HG02840 (cell line): ENCODE data around the gene RAB11FIP3.
"Not testable (repeated sequence)": the region's sequence is repeated elsewhere in the genome, so short reads cannot be mapped to it uniquely, and the experiment has no call there.

Source experiments
- ATAC-seq: cut with Tn5 transposase; IDR thresholded peaks from one replicate; pipeline ENCODE4 v1.9.1; 2021; ENCODE audit warnings: mild to moderate bottlenecking, moderate library complexity, moderate number of reproducible peaks; ENCODE audit not compliant: unreplicated experiment, low FRiP score

RAB11FIP3 gene

GRCh38 chr16:425082-425718 lies at the start of gene RAB11FIP3:
RAB11FIP3 (plus strand) TSS chr16:425649; CDS start chr16:426007, 358 bp downstream.
- peak; percentile 82 for ATAC-seq

GRCh38 chr16:375927-376816 lies 49.3 kb upstream of the RAB11FIP3 start:
- no peak for ATAC-seq

- ATAC-seq: no peak
Observed at GRCh38 chr16:376817-377418, 48.5 kb upstream of the RAB11FIP3 start.

- ATAC-seq: no peak
Observed at GRCh38 chr16:377419-377951, 48.0 kb upstream of the RAB11FIP3 start.

GRCh38 chr16:378113-378820 lies 47.2 kb upstream of the RAB11FIP3 start:
- ATAC-seq: not testable (repeated sequence)

GRCh38 chr16:378821-379182 lies 46.6 kb upstream of the RAB11FIP3 start:
- ATAC-seq: no peak

GRCh38 chr16:379183-379960 lies 46.1 kb upstream of the RAB11FIP3 start:
- ATAC-seq: no peak

- no peak for ATAC-seq
Observed at GRCh38 chr16:379961-380761, 45.3 kb upstream of the RAB11FIP3 start.

- no peak for ATAC-seq
Observed at GRCh38 chr16:380762-381011, 44.8 kb upstream of the RAB11FIP3 start.

- peak; percentile 25 for ATAC-seq
Observed at GRCh38 chr16:381012-381788, 44.2 kb upstream of the RAB11FIP3 start.

GRCh38 chr16:381789-382717 lies 43.4 kb upstream of the RAB11FIP3 start, which contains the start of gene PGAP6:
PGAP6 (minus strand) TSS chr16:381978; CDS start chr16:381821, 157 bp downstream.
- peak; percentile 52 for ATAC-seq

- no peak for ATAC-seq
Observed at GRCh38 chr16:383326-384051, 42.0 kb upstream of the RAB11FIP3 start.

- no peak for ATAC-seq
Observed at GRCh38 chr16:386641-387156, 38.8 kb upstream of the RAB11FIP3 start.

- not testable (repeated sequence) for ATAC-seq
Observed at GRCh38 chr16:387761-388666, 37.4 kb upstream of the RAB11FIP3 start.

GRCh38 chr16:389352-389751 lies 36.1 kb upstream of the RAB11FIP3 start:
- no peak for ATAC-seq
